Astrocyte (in vitro differentiated cells and primary cell): ENCODE measurements around the gene PLXNC1. TPM values are rescaled to one million over a fixed set of nuclear protein-coding genes. Genes with fewer than 3 reads are reported as not detected.

Source experiments
- DNase-seq: peaks from one replicate; pipeline ENCODE4 v3.0.0-alpha.2; 2010; ENCODE audit warnings: low read depth
- FAIRE-seq: peaks from 2 replicates; lab custom pipeline; 2011; peaks lifted over from hg19 to GRCh38; lab: Jason Lieb, UNC
- H2AFZ ChIP-seq: 2 replicates; pipeline ENCODE4 v1.6.0; 2012; ENCODE audit warnings: low read depth, low read length, inconsistent platforms
- H3K27ac ChIP-seq: 2 replicates; pipeline ENCODE4 v1.5.1; 2011; ENCODE audit warnings: low read depth, low read length, inconsistent platforms
- H3K27me3 ChIP-seq: 2 replicates; pipeline ENCODE4 v1.6.0; 2011; ENCODE audit warnings: low read length, inconsistent platforms; ENCODE audit not compliant: insufficient read depth
- H3K36me3 ChIP-seq: 2 replicates; pipeline ENCODE4 v1.5.1; 2011; ENCODE audit warnings: low read length, inconsistent platforms; ENCODE audit not compliant: insufficient read depth
- H3K4me1 ChIP-seq: 2 replicates; pipeline ENCODE4 v1.5.1; 2011; ENCODE audit warnings: low read length, inconsistent platforms; ENCODE audit not compliant: insufficient read depth
- H3K4me2 ChIP-seq: 2 replicates; pipeline ENCODE4 v1.6.0; 2012; ENCODE audit warnings: low read length, inconsistent platforms
- H3K4me3 ChIP-seq: 2 replicates; pipeline ENCODE4 v1.5.1; 2011; ENCODE audit warnings: low read depth, mild to moderate bottlenecking, low read length, inconsistent platforms; ENCODE audit not compliant: insufficient read depth
- H3K79me2 ChIP-seq: 2 replicates; pipeline ENCODE4 v1.6.0; 2012; ENCODE audit warnings: mild to moderate bottlenecking, low read length, inconsistent platforms; ENCODE audit not compliant: insufficient read depth
- H3K9ac ChIP-seq: 2 replicates; pipeline ENCODE4 v1.6.0; 2012; ENCODE audit warnings: mild to moderate bottlenecking, low read length, inconsistent platforms
- H3K9me3 ChIP-seq: 2 replicates; pipeline ENCODE4 v1.5.1; 2012; ENCODE audit warnings: low read depth, mild to moderate bottlenecking, low read length, inconsistent platforms; ENCODE audit not compliant: insufficient read depth
- H4K20me1 ChIP-seq: 2 replicates; pipeline ENCODE4 v1.6.0; 2012; ENCODE audit warnings: low read length, inconsistent platforms; ENCODE audit not compliant: insufficient read depth
- H3K27ac Mint-ChIP-seq: one replicate; pipeline ENCODE4 v1.8.0; 2021; ENCODE audit warnings: mild to moderate bottlenecking, mixed read lengths; ENCODE audit not compliant: unreplicated experiment
- H3K27me3 Mint-ChIP-seq: one replicate; pipeline ENCODE4 v1.8.0; 2021; ENCODE audit warnings: low read depth, mixed read lengths; ENCODE audit not compliant: unreplicated experiment
- H3K36me3 Mint-ChIP-seq: one replicate; pipeline ENCODE4 v1.8.0; 2021; ENCODE audit warnings: low read depth, mixed read lengths; ENCODE audit not compliant: unreplicated experiment
- H3K4me1 Mint-ChIP-seq: one replicate; pipeline ENCODE4 v1.8.0; 2021; ENCODE audit warnings: low read depth, mixed read lengths; ENCODE audit not compliant: unreplicated experiment
- H3K4me3 Mint-ChIP-seq: one replicate; pipeline ENCODE4 v1.8.0; 2021; ENCODE audit warnings: mild to moderate bottlenecking, moderate library complexity, mixed read lengths; ENCODE audit not compliant: unreplicated experiment
- H3K9me3 Mint-ChIP-seq: one replicate; pipeline ENCODE4 v1.8.0; 2021; ENCODE audit warnings: mild to moderate bottlenecking, mixed read lengths; ENCODE audit not compliant: unreplicated experiment
- CTCF ChIP-seq: IDR thresholded peaks from 2 replicates; pipeline ENCODE4 v1.5.1; 2011; ENCODE audit warnings: low read depth, mild to moderate bottlenecking, inconsistent platforms, low read length, moderate library complexity; ENCODE audit not compliant: insufficient read depth
- EZH2 ChIP-seq: IDR thresholded peaks from 2 replicates; pipeline ENCODE4 v1.6.1; 2012; ENCODE audit warnings: mild to moderate bottlenecking, low read length, inconsistent platforms; ENCODE audit not compliant: insufficient read depth
- total RNA-seq: library from RNA; stranded (reverse); gene quantifications from 2 replicates; pipeline ENCODE4 v1.2.1, GENCODE V29; 2021

Gene PLXNC1
- total RNA-seq, 1 donor from 2014 or later = 6.9 TPM

DNA sequence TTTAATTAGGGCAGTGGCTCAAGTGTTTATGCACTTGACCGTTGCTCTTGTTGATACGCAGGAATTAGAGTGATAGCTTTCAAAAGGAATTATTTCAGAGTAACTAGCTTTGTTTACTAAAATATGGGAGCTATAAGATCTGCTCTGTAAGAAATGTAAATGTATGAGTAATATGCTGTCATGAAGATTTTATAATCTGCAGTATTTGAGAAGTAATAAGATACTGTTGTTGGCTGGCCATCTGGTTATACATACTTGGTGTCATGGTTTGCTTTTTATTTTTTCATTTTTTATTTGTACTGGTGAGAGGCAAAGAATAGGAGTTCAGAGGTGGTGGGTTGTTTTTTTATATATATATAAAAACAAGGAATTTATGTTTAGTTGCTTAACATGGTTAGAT lies 58.5 kb downstream of the PLXNC1 start:
- Histone ChIP-seq H3K4me3 (no peak overlapping the region), H3K4me1 (no peaks in the 10 kb centered on the region), H3K79me2 (no peaks in the 10 kb centered on the region), H4K20me1 (no peaks in the 10 kb centered on the region), H3K27ac (no peak overlapping the region), H3K36me3 (no peaks in the 10 kb centered on the region), H2AFZ (no peak overlapping the region), H3K4me2 (no peak overlapping the region), H3K9me3 (no peaks in the 10 kb centered on the region), H3K27me3 (peaks cover 2% of the 10 kb centered on the region), H3K9ac (no peak overlapping the region)
- Mint-ChIP-seq H3K36me3 (peaks cover under 1% of the 10 kb centered on the region), H3K4me3 (no peak overlapping the region), H3K27ac (no peak overlapping the region), H3K4me1 (peaks cover 7% of the 10 kb centered on the region), H3K9me3 (peaks cover 1% of the 10 kb centered on the region), H3K27me3 (no peaks in the 10 kb centered on the region)
- TF ChIP-seq EZH2 (no peak), CTCF (no peak)
- FAIRE-seq (no peak), DNase-seq (no peak)

- Mint-ChIP-seq H3K4me1 (peaks cover 5% of the 10 kb centered on the region), H3K4me3 (no peak overlapping the region), H3K9me3 (peaks cover 1% of the 10 kb centered on the region), H3K27me3 (no peaks in the 10 kb centered on the region), H3K27ac (no peak overlapping the region), H3K36me3 (no peaks in the 10 kb centered on the region)
- H2AFZ ChIP-seq = no peak overlapping the region
- no peaks in the 10 kb centered on the region for H3K36me3 ChIP-seq
- no peaks in the 10 kb centered on the region for H3K9me3 ChIP-seq
- H3K27ac ChIP-seq = no peak overlapping the region
- no peak for FAIRE-seq
- no peak overlapping the region for H3K4me2 ChIP-seq
- no peaks in the 10 kb centered on the region for H3K4me1 ChIP-seq
- no peak overlapping the region for H3K9ac ChIP-seq
- no peaks in the 10 kb centered on the region for H4K20me1 ChIP-seq
- H3K27me3 ChIP-seq = peaks cover 2% of the 10 kb centered on the region
- no peak for DNase-seq
- H3K4me3 ChIP-seq = no peak overlapping the region
- no peak for TF ChIP-seq CTCF
- no peak for TF ChIP-seq EZH2
- no peaks in the 10 kb centered on the region for H3K79me2 ChIP-seq
Observed at GRCh38 chr12:94207467-94207848, 59.1 kb downstream of the PLXNC1 start.

DNA sequence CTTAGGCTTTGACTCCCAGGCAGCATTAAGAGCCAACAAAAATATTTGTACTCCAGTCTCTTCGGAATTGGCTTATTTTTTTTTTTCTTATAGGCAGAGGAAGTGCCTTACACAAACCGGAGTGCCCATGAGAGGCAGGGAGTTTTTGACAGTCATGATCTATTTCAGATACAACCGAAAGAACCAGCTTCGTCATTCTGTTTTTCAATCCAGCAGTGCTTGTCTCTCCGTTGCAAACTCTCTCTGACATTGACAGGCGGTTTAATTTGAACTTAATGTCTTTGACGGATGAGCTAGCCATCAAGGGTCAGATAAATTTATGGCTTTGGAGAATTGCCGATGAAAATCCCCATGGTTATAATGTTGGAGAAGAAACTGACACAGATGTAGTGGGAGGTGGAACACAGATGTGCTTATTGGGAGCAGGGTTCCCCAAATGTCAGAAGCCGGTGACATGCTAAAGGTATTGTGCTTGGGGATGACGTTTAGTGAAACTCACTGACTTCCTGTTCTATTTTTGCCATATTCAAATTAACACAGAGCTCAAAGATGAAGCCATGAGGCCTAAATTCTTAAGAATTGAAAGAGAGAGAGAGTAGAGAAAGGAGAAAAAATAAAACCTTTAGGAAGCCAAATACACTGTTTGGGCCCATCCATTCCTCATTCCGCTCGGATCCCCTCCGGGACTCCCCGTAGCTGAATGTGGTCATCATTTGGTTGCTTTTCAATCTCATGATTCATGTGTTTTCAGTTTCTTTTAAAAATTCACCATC lies 59.7 kb downstream of the PLXNC1 start:
- Histone ChIP-seq H3K4me1 (no peaks in the 10 kb centered on the region), H3K9me3 (no peaks in the 10 kb centered on the region), H3K27ac (no peak overlapping the region), H3K9ac (no peak overlapping the region), H2AFZ (no peak overlapping the region), H3K4me2 (no peak overlapping the region), H3K27me3 (peaks cover 2% of the 10 kb centered on the region), H3K36me3 (no peaks in the 10 kb centered on the region), H3K4me3 (no peak overlapping the region), H4K20me1 (no peaks in the 10 kb centered on the region), H3K79me2 (no peaks in the 10 kb centered on the region)
- H3K4me1 Mint-ChIP-seq = peaks cover 5% of the 10 kb centered on the region
- H3K4me3 Mint-ChIP-seq = no peak overlapping the region
- no peak for FAIRE-seq
- TF ChIP-seq EZH2 (no peak), CTCF (no peak)
- H3K36me3 Mint-ChIP-seq = no peaks in the 10 kb centered on the region
- peaks cover 1% of the 10 kb centered on the region for H3K9me3 Mint-ChIP-seq
- H3K27ac Mint-ChIP-seq = no peak overlapping the region
- no peak for DNase-seq
- H3K27me3 Mint-ChIP-seq = no peaks in the 10 kb centered on the region
